OCI-LY3 (cell line): ENCODE measurements around the gene STK17A.

ENCODE experiments used
- CTCF ChIP-seq: fragments of 200-600, 300-600 bp; sonication (generic); IDR thresholded peaks from 2 replicates; pipeline ENCODE4 v1.5.1; 2014; ENCODE audit warnings: antibody characterized with exemption, low read length, low read depth
- EZH2phosphoT487 ChIP-seq: fragments of 200-600 bp; shearing (Covaris generic); IDR thresholded peaks from 2 replicates; pipeline ENCODE4 v1.6.1; 2018; ENCODE audit warnings: antibody characterized with exemption, mixed run types, low read depth

DNA sequence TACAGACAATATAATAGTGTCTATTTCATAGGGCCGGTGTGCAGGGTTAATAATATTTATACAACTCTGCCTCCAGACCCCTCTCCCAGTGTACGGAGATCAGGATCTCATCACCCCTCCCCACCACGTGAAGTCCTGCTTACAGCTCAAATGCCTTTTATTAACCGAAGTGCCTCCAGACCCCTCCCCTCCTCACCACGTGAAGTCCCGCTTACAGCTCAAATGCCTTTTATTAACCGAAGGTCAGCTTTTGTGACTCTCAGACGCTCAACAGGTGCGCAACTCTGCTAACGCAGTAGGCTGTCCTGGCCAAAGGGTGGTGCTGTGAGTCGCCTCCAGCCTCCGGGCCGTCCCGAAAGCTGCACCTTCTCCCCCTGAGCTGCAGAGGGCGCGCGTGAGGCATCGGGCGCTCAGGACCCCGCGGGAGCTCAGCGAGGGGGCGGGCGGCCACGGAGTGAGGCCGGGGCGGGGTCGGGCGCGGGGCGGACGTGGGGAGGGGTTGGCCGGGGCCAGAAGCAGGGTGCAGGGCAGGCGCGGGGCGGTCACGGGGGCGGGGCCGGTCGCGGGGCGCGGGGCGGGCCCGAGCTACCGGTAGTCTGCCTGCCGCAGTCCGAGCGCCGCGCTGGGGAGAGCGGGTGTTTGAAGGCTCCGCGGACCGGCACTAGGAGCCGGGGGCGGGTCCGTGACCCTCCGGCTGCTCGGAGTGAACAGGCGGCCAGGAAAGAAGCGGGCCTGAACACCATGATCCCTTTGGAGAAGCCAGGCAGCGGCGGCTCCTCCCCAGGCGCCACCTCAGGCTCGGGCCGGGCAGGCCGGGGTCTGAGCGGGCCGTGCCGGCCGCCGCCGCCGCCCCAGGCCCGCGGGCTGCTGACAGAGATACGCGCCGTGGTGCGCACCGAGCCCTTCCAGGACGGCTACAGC lies at the start of gene STK17A:
- peak; percentile 99 for TF ChIP-seq CTCF
- TF ChIP-seq EZH2phosphoT487: no peak
